ENCODE data around the gene IGSF21.

DNA sequence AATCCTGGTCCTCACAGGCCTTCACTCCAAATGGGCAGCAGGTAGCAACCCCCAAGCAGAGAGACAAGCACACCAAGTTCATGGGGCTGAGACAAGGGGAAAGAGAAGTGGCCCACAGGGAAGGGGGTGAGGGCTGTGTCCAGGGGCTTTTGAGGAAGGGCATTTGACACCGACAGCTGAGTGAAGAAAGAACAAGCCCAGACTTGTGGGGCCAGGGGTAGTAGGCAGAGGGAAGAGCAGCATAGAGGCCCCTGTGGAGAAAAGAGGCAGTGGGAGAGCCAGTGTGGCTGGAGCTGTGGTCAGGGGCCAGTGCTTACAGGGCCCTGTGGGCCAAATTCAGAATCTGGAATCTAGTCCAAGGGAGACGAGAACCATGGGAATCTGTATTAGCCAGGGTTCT is 85.4 kb downstream of the IGSF21 start:
- TF ChIP-seq, protein P1, sequence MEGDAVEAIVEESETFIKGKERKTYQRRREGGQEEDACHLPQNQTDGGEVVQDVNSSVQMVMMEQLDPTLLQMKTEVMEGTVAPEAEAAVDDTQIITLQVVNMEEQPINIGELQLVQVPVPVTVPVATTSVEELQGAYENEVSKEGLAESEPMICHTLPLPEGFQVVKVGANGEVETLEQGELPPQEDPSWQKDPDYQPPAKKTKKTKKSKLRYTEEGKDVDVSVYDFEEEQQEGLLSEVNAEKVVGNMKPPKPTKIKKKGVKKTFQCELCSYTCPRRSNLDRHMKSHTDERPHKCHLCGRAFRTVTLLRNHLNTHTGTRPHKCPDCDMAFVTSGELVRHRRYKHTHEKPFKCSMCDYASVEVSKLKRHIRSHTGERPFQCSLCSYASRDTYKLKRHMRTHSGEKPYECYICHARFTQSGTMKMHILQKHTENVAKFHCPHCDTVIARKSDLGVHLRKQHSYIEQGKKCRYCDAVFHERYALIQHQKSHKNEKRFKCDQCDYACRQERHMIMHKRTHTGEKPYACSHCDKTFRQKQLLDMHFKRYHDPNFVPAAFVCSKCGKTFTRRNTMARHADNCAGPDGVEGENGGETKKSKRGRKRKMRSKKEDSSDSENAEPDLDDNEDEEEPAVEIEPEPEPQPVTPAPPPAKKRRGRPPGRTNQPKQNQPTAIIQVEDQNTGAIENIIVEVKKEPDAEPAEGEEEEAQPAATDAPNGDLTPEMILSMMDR (conservative IDR thresholded peaks at IDR 0.05; ENCODE audit: low read depth, low read length) = no peak
- TF ChIP-seq POLR2A (IDR thresholded peaks at IDR 0.05; ENCODE audit: low read depth, low read length) (no peak), NFE2L2 (IDR thresholded peaks at IDR 0.05; ENCODE audit: low read depth, low read length) (no peak), MXI1 (IDR thresholded peaks at IDR 0.05; ENCODE audit: borderline replicate concordance, low read depth, low read length) (no peak), SMC3 (IDR thresholded peaks at IDR 0.05; ENCODE audit: low read depth, low read length) (no peak), RCOR1 (IDR thresholded peaks at IDR 0.05; ENCODE audit: insufficient replicate concordance, low read length) (no peak), CEBPB (IDR thresholded peaks at IDR 0.05; ENCODE audit: low read depth, low read length) (no peak), RAD21 (IDR thresholded peaks at IDR 0.05; ENCODE audit: low read length) (no peak), RFX5 (IDR thresholded peaks at IDR 0.05; ENCODE audit: low read depth, low read length) (no peak), CHD1 (IDR thresholded peaks at IDR 0.05; ENCODE audit: low read depth, low read length) (no peak), MAFK (IDR thresholded peaks at IDR 0.05; ENCODE audit: low read depth, low read length) (no peak)
- TF ChIP-seq, protein P2, sequence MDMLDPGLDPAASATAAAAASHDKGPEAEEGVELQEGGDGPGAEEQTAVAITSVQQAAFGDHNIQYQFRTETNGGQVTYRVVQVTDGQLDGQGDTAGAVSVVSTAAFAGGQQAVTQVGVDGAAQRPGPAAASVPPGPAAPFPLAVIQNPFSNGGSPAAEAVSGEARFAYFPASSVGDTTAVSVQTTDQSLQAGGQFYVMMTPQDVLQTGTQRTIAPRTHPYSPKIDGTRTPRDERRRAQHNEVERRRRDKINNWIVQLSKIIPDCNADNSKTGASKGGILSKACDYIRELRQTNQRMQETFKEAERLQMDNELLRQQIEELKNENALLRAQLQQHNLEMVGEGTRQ (IDR thresholded peaks at IDR 0.05; ENCODE audit: low read depth, low read length) = no peak
- TF ChIP-seq, protein P3, sequence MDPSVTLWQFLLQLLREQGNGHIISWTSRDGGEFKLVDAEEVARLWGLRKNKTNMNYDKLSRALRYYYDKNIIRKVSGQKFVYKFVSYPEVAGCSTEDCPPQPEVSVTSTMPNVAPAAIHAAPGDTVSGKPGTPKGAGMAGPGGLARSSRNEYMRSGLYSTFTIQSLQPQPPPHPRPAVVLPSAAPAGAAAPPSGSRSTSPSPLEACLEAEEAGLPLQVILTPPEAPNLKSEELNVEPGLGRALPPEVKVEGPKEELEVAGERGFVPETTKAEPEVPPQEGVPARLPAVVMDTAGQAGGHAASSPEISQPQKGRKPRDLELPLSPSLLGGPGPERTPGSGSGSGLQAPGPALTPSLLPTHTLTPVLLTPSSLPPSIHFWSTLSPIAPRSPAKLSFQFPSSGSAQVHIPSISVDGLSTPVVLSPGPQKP (IDR thresholded peaks at IDR 0.05; ENCODE audit: borderline replicate concordance, low read depth, low read length) = no peak

Data from IMR-90 (cell line).